WERI-Rb-1 (cell line): ENCODE measurements around the gene CUL3.

Source experiments
- DNase-seq: peaks from one replicate; pipeline ENCODE4 v3.0.0-alpha.2; 2020
- H3K27ac ChIP-seq: fragments of 250-450 bp; sonication (Bioruptor Pico); 2 replicates; pipeline ENCODE4 v1.5.1; 2020; ENCODE audit warnings: mild to moderate bottlenecking, moderate library complexity
- H3K27me3 ChIP-seq: fragments of 250-450 bp; sonication (Bioruptor Pico); 2 replicates; pipeline ENCODE4 v1.5.1; 2021; ENCODE audit warnings: mild to moderate bottlenecking, low read depth, moderate library complexity; ENCODE audit not compliant: insufficient read depth, severe bottlenecking
- H3K36me3 ChIP-seq: fragments of 250-450 bp; sonication (Bioruptor Pico); 2 replicates; pipeline ENCODE4 v1.5.1; 2020; ENCODE audit warnings: mild to moderate bottlenecking, moderate library complexity
- H3K4me3 ChIP-seq: 2 replicates; pipeline ENCODE4 v1.5.1; 2011; ENCODE audit warnings: low read depth, mild to moderate bottlenecking, control low read depth, low read length
- H3K9me3 ChIP-seq: fragments of 250-450 bp; sonication (Bioruptor Pico); 2 replicates; pipeline ENCODE4 v1.5.1; 2021; ENCODE audit warnings: mild to moderate bottlenecking, moderate library complexity; ENCODE audit not compliant: severe bottlenecking
- CTCF ChIP-seq: IDR thresholded peaks from 2 replicates; pipeline ENCODE4 v1.5.1; 2011; ENCODE audit warnings: low read depth, mild to moderate bottlenecking, control low read depth, inconsistent platforms, low read length

CUL3 gene

GRCh38 chr2:224560549-224560948, 24.6 kb downstream of the CUL3 start:
- TF ChIP-seq CTCF = no peak
- Histone ChIP-seq H3K36me3 (peaks cover 6% of the 10 kb centered on the region; the same call in 1 of the 2 replicates), H3K9me3 (no peaks in the 10 kb centered on the region), H3K27ac (no peak overlapping the region), H3K27me3 (no peaks in the 10 kb centered on the region), H3K4me3 (no peak overlapping the region)
- DNase-seq = no peak

GRCh38 chr2:224557610-224558009, 27.6 kb downstream of the CUL3 start:
- H3K36me3 ChIP-seq = peaks cover 15% of the 10 kb centered on the region; the same call in 1 of the 2 replicates

DNA sequence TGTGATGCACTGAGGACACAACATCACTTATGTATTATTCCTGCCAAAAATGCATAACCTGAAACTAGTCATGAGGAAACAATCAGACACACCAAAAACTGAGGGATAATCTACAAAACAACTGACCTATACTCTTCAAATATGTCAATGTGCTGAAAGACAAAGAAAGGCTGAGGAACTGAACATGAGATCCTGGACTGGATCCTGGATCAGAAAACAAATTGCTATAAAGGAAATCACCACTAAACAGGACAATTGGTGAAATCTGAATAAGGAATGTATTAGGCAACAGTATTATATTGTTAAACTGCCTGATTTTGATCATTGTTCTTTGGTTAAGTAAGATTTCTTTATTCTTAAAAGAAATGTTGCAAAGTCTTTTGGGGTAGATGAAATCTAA, 28.8 kb downstream of the CUL3 start:
- H3K9me3 ChIP-seq = no peaks in the 10 kb centered on the region
- no peak overlapping the region for H3K27ac ChIP-seq
- DNase-seq = no peak
- peaks cover 16% of the 10 kb centered on the region; the same call in 1 of the 2 replicates for H3K36me3 ChIP-seq
- H3K27me3 ChIP-seq = no peaks in the 10 kb centered on the region
- no peak overlapping the region for H3K4me3 ChIP-seq
- TF ChIP-seq CTCF = no peak

More at GRCh38 chr2:224557610-224558009, 27.6 kb downstream of the CUL3 start:
- no peaks in the 10 kb centered on the region for H3K9me3 ChIP-seq
- TF ChIP-seq CTCF = no peak
- no peaks in the 10 kb centered on the region for H3K27me3 ChIP-seq
- no peak for DNase-seq
- H3K4me3 ChIP-seq = no peak overlapping the region
- no peak overlapping the region for H3K27ac ChIP-seq

DNA sequence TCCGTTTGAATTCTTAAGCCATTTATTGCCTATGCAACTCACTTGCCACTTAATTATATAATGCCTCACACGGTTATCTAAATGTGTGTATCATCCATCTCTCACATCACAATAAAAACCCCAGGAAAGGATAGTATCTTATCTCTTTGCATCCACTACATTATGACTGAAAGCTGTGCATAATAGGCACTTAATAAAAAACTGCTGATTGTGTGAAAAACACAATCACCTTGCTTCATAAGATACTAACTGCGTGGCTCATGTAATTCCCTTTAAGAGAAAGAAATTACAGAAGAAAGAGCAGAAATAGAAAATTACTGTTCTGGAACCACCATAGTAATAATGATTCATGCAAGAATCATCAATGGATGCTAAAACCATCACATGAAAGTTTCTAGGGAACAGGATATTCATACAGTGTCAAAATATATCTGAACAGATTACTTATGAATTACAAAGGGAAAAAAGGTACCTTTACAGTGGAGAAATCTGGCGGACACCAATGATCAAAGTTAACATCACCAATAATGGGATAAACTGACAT, 29.3 kb downstream of the CUL3 start:
- Histone ChIP-seq H3K27me3 (no peaks in the 10 kb centered on the region), H3K4me3 (no peak overlapping the region), H3K9me3 (no peaks in the 10 kb centered on the region), H3K36me3 (peaks cover 16% of the 10 kb centered on the region; the same call in 1 of the 2 replicates), H3K27ac (no peak overlapping the region)
- no peak for TF ChIP-seq CTCF
- DNase-seq = no peak

- Histone ChIP-seq H3K27me3 (no peaks in the 10 kb centered on the region), H3K9me3 (no peaks in the 10 kb centered on the region), H3K36me3 (peaks cover 16% of the 10 kb centered on the region), H3K4me3 (no peak overlapping the region), H3K27ac (no peak overlapping the region)
- no peak for DNase-seq
- TF ChIP-seq CTCF = no peak
Observed at GRCh38 chr2:224552771-224553170, 32.4 kb downstream of the CUL3 start.

- H3K9me3 ChIP-seq = no peaks in the 10 kb centered on the region
- no peak for DNase-seq
- no peaks in the 10 kb centered on the region for H3K27me3 ChIP-seq
- no peak for TF ChIP-seq CTCF
- H3K27ac ChIP-seq = no peak overlapping the region
- peaks cover 16% of the 10 kb centered on the region for H3K36me3 ChIP-seq
- H3K4me3 ChIP-seq = no peak overlapping the region
Observed at GRCh38 chr2:224551693-224552092, 33.5 kb downstream of the CUL3 start.
